ENCODE data around the gene DUSP22.

DUSP22 gene

GRCh38 chr6:340991-341827, 48.9 kb downstream of the DUSP22 start:
- DNase-seq: no peak

- no peak for DNase-seq
These were observed 49.9 kb downstream of the DUSP22 start for GRCh38 chr6:341914-342831.

- no peak for DNase-seq
These were observed 50.5 kb downstream of the DUSP22 start for GRCh38 chr6:342832-343179.

- DNase-seq: no peak
These were observed 51.1 kb downstream of the DUSP22 start for GRCh38 chr6:343226-343935.

GRCh38 chr6:343960-344815, 51.9 kb downstream of the DUSP22 start:
- DNase-seq: no peak

- DNase-seq: no peak
These were observed 52.6 kb downstream of the DUSP22 start for GRCh38 chr6:344816-345340.

- DNase-seq: no peak
These were observed 53.6 kb downstream of the DUSP22 start for GRCh38 chr6:345747-346385.

GRCh38 chr6:346386-347030, 54.2 kb downstream of the DUSP22 start:
- no peak for DNase-seq

GRCh38 chr6:347232-347631, 54.9 kb downstream of the DUSP22 start:
- DNase-seq: no peak

- DNase-seq: no peak
These were observed 55.9 kb downstream of the DUSP22 start for GRCh38 chr6:347951-348859.

GRCh38 chr6:348860-349396, 56.6 kb downstream of the DUSP22 start:
- DNase-seq: no peak

- no peak for DNase-seq
These were observed 57.2 kb downstream of the DUSP22 start for GRCh38 chr6:349491-349921.

- DNase-seq: no peak
These were observed 58.1 kb downstream of the DUSP22 start for GRCh38 chr6:350371-350770.

GRCh38 chr6:351011-351866, 59.0 kb downstream of the DUSP22 start:
- DNase-seq: no peak

GRCh38 chr6:351867-352289, 59.6 kb downstream of the DUSP22 start:
- no peak for DNase-seq

- no peak for DNase-seq
These were observed 60.2 kb downstream of the DUSP22 start for GRCh38 chr6:352474-352873.

GRCh38 chr6:352896-353470, 60.7 kb downstream of the DUSP22 start:
- no peak for DNase-seq
